Measurements from ENCODE around the gene VANGL1.

The VANGL1 gene

DNA sequence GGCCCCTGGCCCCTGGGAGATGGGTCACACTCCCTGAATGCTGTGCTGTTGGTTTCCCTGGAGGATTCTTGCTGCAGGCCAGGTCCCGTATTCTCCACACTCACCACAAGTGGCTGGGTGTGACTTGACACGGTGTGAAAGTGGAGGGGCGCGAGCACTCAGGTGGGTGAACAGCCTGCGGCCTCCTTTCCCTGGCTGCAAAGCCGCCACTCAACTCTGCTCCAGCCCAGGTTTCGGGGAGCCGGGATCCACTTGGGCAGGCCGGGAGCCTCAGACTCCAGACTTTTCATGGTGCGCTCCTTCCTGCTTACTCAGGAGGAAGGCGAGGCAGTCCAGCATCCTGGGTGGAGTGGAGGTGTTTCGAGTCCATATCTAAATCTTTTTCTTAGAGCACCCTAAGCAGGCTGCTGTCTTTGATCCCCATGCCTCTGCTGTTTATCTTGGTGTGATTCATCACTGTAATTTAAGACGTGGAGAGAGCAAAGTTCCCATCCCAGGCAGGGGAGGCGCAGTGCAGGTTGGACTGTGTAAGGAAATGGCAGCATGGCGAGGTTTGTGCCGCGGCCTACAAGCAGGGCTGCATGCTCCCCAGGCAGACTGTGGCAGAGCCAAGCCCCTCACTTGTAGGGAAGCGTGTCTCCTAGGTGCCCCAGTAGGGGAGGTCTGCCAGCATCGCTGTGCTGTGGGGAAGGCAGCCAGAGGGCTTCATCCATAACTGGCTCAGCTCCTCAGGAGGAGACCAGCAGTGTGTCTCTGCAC, 29.6 kb downstream of the VANGL1 start:
- DNase-seq, result no peak
- TF ChIP-seq, protein P1, sequence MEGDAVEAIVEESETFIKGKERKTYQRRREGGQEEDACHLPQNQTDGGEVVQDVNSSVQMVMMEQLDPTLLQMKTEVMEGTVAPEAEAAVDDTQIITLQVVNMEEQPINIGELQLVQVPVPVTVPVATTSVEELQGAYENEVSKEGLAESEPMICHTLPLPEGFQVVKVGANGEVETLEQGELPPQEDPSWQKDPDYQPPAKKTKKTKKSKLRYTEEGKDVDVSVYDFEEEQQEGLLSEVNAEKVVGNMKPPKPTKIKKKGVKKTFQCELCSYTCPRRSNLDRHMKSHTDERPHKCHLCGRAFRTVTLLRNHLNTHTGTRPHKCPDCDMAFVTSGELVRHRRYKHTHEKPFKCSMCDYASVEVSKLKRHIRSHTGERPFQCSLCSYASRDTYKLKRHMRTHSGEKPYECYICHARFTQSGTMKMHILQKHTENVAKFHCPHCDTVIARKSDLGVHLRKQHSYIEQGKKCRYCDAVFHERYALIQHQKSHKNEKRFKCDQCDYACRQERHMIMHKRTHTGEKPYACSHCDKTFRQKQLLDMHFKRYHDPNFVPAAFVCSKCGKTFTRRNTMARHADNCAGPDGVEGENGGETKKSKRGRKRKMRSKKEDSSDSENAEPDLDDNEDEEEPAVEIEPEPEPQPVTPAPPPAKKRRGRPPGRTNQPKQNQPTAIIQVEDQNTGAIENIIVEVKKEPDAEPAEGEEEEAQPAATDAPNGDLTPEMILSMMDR (IDR thresholded peaks at IDR 0.05; ENCODE audit: low read depth, low read length), result no peak
- H3K36me3 ChIP-seq, result no peaks in the 10 kb centered on the region
- no peaks in the 10 kb centered on the region for H3K27me3 ChIP-seq
- no peaks in the 10 kb centered on the region for H3K9me3 ChIP-seq
- no peaks in the 10 kb centered on the region for H3K4me1 ChIP-seq
- no peak overlapping the region for H3K4me3 ChIP-seq (ENCODE audit: low read depth, low read length)

DNA sequence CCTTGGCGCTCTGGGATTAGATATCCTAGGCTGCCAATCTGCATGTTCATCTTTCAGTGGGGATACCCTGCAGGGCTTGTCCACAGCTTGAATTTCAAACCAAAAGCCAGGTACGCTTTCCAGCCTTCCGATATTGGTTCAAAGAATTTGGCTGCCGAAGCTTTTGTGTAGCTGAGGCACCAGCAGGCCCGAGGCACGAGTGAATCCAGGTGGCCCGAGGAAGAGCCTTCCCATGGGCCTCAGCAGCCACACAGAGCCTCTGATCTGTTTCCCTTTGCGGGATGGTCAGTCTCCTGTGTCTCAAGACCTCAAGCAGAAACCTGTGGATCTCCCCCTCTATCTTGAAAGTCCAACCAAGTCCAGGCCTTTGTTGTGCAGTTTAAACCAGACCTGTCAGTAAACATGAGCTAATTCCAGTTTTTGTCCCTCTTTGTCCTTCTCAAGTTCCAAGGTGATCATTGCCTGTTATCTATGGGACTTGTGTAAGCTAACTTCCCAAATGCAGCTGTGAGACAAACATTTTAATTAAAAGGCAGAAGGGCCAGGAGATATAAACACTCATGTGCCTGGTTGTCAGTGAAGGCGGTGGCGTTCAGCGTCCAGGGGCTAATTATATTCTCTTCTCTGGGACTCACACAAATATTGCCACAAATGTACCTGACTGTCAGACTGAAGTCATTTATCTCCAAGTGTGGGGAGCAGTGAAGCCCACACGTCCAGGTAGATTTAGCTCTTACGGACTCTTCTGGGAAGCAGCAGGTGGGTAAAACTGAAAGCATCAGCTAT, 30.6 kb downstream of the VANGL1 start:
- Histone ChIP-seq H3K4me1 (no peaks in the 10 kb centered on the region), H3K27me3 (no peaks in the 10 kb centered on the region), H3K36me3 (no peaks in the 10 kb centered on the region), H3K4me3 (ENCODE audit: low read depth, low read length) (no peak overlapping the region), H3K9me3 (no peaks in the 10 kb centered on the region)
- TF ChIP-seq, protein P1 (IDR thresholded peaks at IDR 0.05; ENCODE audit: low read depth, low read length), result no peak
- no peak for DNase-seq

DNA sequence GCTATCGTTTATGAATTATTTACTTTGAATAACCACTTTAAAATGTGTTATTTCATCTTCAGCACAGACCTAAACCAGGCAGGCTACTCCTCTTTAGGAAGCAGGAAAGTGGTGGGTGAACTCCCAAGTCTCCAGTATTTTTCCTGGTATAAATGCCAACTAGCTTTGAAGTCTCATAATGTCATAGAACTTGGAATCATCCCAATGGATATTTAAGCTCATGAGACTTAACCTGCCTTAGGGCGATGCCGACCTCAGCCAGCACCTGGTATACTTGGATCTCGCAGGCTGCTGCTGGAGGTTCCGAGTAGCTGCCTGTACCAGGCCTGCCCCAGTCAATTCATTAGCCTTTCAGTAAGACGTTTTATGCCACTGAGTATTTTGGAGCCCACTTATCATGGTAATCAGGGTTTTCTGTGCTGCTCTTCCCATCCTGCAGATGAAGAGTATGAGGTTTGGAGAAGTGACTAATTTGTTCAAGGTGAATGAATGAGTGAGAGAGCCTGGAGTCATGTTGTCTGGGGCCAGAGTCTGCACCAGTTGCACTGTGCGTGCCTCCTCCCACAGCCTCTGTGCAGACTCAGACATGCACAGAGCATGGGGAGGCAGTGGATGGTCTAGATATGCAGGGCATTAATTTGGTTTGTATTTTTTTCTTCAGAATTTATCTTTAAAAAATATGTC, 34.9 kb downstream of the VANGL1 start:
- no peaks in the 10 kb centered on the region for H3K36me3 ChIP-seq
- H3K9me3 ChIP-seq, result no peaks in the 10 kb centered on the region
- TF ChIP-seq, protein P1 (IDR thresholded peaks at IDR 0.05; ENCODE audit: low read depth, low read length), result no peak
- H3K4me1 ChIP-seq, result no peaks in the 10 kb centered on the region
- H3K27me3 ChIP-seq, result no peaks in the 10 kb centered on the region
- H3K4me3 ChIP-seq (ENCODE audit: low read depth, low read length), result no peak overlapping the region
- no peak for DNase-seq

DNA sequence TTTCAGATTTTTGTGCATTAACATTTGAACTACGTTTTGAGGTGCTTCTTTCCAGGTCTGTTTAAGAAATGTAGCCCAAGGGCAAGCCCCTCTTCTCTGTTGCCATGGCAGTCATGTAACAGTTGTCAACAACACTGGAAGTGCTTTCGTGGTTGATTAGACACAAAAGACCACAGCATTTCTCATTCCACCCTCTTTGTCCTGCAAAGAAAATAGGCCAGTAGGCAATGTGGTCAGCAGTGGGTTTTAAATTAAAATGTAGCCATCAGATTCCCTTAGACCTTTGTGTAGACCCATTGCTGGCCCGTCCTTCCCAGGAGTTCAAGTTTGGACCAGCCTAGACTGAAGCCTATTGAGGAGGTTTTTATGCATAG, 35.4 kb downstream of the VANGL1 start:
- DNase-seq, result no peak
- no peaks in the 10 kb centered on the region for H3K9me3 ChIP-seq
- H3K27me3 ChIP-seq, result no peaks in the 10 kb centered on the region
- no peaks in the 10 kb centered on the region for H3K4me1 ChIP-seq
- H3K36me3 ChIP-seq, result no peaks in the 10 kb centered on the region
- TF ChIP-seq, protein P1 (IDR thresholded peaks at IDR 0.05; ENCODE audit: low read depth, low read length), result no peak
- no peak overlapping the region for H3K4me3 ChIP-seq (ENCODE audit: low read depth, low read length)

DNA sequence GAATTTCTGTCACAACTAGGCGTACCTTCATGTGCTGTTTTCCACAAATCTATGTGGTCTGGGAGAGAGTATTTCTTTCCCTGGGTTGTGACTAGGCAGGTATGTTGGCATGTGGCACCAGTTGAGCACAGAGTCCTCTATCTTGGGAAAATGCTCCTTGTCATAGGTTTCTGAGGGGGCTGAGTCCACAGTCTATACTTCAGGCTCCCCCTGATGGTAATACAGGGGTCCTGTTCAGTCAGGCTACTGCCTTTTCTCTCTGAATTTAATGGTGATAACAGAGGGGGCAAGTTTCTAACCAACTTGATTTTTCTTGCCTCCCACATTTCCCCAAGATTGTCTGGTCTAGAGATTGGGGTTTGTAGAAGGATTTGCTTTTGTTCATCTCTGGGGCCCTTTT, 35.8 kb downstream of the VANGL1 start:
- TF ChIP-seq, protein P1 (IDR thresholded peaks at IDR 0.05; ENCODE audit: low read depth, low read length), result 0 out of 2 replicates have a peak, but pooled peaks have one; percentile 10
- H3K4me3 ChIP-seq (ENCODE audit: low read depth, low read length), result no peak overlapping the region
- H3K9me3 ChIP-seq, result no peaks in the 10 kb centered on the region
- H3K36me3 ChIP-seq, result no peaks in the 10 kb centered on the region
- H3K4me1 ChIP-seq, result no peaks in the 10 kb centered on the region
- H3K27me3 ChIP-seq, result no peaks in the 10 kb centered on the region
- no peak for DNase-seq
